ENCODE measurements around the gene TTK.

- TF ChIP-seq CTCF (IDR thresholded peaks at IDR 0.05) (no peak), POLR2A (IDR thresholded peaks at IDR 0.05) (no peak), POLR2AphosphoS5 (IDR thresholded peaks at IDR 0.05) (no peak)
Observed at GRCh38 chr6:79985128-79985527, 19.3 kb upstream of the TTK start.
